Smooth muscle cell (in vitro differentiated cells): ENCODE data around the gene FRMD5. TPM values are rescaled to one million over a fixed set of nuclear protein-coding genes. Genes with fewer than 3 reads are reported as not detected.

ENCODE experiments used
- DNase-seq: peaks from one replicate; lab custom pipeline; 2025; ENCODE audit not compliant: unreplicated experiment; lab: John Stamatoyannopoulos, UW
- H2AFZ ChIP-seq: fragments of 200-600 bp; sonication (generic); 2 replicates; pipeline ENCODE4 v1.6.0; 2016; ENCODE audit warnings: antibody characterized with exemption, low read depth, mild to moderate bottlenecking
- H3F3A ChIP-seq: fragments of 200-600 bp; sonication (generic); 2 replicates; pipeline ENCODE4 v1.6.0; 2017; ENCODE audit warnings: antibody characterized with exemption, low read depth
- H3K27ac ChIP-seq: fragments of 200-600 bp; sonication (generic); 2 replicates; pipeline ENCODE4 v1.5.1; 2016; ENCODE audit warnings: low read depth, mild to moderate bottlenecking
- H3K27me3 ChIP-seq: fragments of 200-600 bp; sonication (generic); 2 replicates; pipeline ENCODE4 v1.6.1; 2016; ENCODE audit warnings: low read depth, mild to moderate bottlenecking
- H3K36me3 ChIP-seq: fragments of 200-600 bp; sonication (generic); 2 replicates; pipeline ENCODE4 v1.5.1; 2016; ENCODE audit warnings: low read depth
- H3K4me1 ChIP-seq: fragments of 200-600 bp; sonication (generic); 2 replicates; pipeline ENCODE4 v1.5.1; 2016; ENCODE audit warnings: low read depth
- H3K4me2 ChIP-seq: fragments of 200-600 bp; sonication (generic); 2 replicates; pipeline ENCODE4 v1.6.0; 2016; ENCODE audit warnings: mild to moderate bottlenecking
- H3K4me3 ChIP-seq: fragments of 200-600 bp; sonication (generic); 2 replicates; pipeline ENCODE4 v1.5.1; 2016; ENCODE audit warnings: mild to moderate bottlenecking
- H3K79me2 ChIP-seq: fragments of 200-600 bp; sonication (generic); 2 replicates; pipeline ENCODE4 v1.6.0; 2016; ENCODE audit warnings: low read depth, mild to moderate bottlenecking
- H3K9ac ChIP-seq: fragments of 200-600 bp; sonication (generic); 2 replicates; pipeline ENCODE4 v1.6.0; 2016; ENCODE audit warnings: low read depth
- H3K9me3 ChIP-seq: fragments of 200-600 bp; sonication (generic); replicated peaks from 2 replicates; pipeline ENCODE4 v1.5.1; 2016; ENCODE audit warnings: low read depth
- H4K20me1 ChIP-seq: fragments of 200-600 bp; sonication (generic); 2 replicates; pipeline ENCODE4 v1.6.0; 2016; ENCODE audit warnings: low read depth
- WGBS: methylation state at CpG from one replicate; pipeline ENCODE4 v1.1.7; 2016; ENCODE audit warnings: low lambda C conversion rate; 5-methylcytosine and 5-hydroxymethylcytosine counted together
- polyA plus RNA-seq: library from polyadenylated mRNA; unstranded; fragments of >200 nt; fragmentation: Nextera tagmentation; extraction: Ambion mirVana; gene quantifications from 2 replicates; pipeline ENCODE4 v1.2.1, GENCODE V29; 2016
- total RNA-seq: library from RNA; depleted of rRNA; stranded (reverse); fragments of >200 nt; gene quantifications from 2 replicates; pipeline ENCODE4 v1.2.3, GENCODE V29; 2014
- TF ChIP-seq, protein P1 (sequence below): fragments of 200-600 bp; sonication (generic); IDR thresholded peaks from 2 replicates; pipeline ENCODE4 v1.5.1; 2017; ENCODE audit warnings: borderline replicate concordance, mild to moderate bottlenecking, antibody characterized with exemption; ENCODE audit not compliant: insufficient read depth, poor library complexity, severe bottlenecking

FRMD5 gene
- total and polyA plus RNA-seq, 2 experiments from 2014 or later = 0.46 to 7.2 TPM

DNA sequence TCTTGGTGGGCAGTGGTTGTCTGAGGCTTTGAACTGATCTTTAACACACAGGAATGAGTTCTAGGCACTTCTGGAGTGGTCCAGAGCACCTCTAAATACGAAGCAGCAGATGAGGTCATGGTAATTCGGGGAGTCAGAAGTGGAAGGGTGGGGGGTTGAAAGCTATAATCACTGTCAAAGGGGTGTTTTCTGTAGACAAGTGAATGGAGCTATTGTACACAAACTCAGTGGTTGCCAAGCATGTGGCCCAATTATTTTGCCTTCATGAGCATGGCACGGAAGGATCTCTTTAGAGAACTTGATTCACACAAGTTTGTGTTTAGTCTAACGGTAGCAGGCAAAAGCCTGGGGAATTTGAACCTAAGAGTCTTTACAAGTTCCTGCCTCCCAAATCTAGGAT, 6.3 kb downstream of the FRMD5 start:
- H3K27me3 ChIP-seq = peaks cover 16% of the 10 kb centered on the region
- H4K20me1 ChIP-seq = peaks cover 5% of the 10 kb centered on the region
- TF ChIP-seq, protein P1, sequence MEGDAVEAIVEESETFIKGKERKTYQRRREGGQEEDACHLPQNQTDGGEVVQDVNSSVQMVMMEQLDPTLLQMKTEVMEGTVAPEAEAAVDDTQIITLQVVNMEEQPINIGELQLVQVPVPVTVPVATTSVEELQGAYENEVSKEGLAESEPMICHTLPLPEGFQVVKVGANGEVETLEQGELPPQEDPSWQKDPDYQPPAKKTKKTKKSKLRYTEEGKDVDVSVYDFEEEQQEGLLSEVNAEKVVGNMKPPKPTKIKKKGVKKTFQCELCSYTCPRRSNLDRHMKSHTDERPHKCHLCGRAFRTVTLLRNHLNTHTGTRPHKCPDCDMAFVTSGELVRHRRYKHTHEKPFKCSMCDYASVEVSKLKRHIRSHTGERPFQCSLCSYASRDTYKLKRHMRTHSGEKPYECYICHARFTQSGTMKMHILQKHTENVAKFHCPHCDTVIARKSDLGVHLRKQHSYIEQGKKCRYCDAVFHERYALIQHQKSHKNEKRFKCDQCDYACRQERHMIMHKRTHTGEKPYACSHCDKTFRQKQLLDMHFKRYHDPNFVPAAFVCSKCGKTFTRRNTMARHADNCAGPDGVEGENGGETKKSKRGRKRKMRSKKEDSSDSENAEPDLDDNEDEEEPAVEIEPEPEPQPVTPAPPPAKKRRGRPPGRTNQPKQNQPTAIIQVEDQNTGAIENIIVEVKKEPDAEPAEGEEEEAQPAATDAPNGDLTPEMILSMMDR = no peak
- 84% methylated on average over 4 of the region's 4 CpGs for WGBS
- H3K9me3 ChIP-seq = no peaks in the 10 kb centered on the region
- H2AFZ ChIP-seq = no peak overlapping the region
- H3K79me2 ChIP-seq = no peaks in the 10 kb centered on the region
- H3K4me1 ChIP-seq = peaks cover 3% of the 10 kb centered on the region
- no peak overlapping the region for H3K9ac ChIP-seq
- no peaks in the 10 kb centered on the region for H3K36me3 ChIP-seq
- no peak overlapping the region for H3K27ac ChIP-seq
- no peak overlapping the region for H3K4me3 ChIP-seq
- H3F3A ChIP-seq = no peaks in the 10 kb centered on the region
- DNase-seq = no peak
- no peak overlapping the region for H3K4me2 ChIP-seq

DNA sequence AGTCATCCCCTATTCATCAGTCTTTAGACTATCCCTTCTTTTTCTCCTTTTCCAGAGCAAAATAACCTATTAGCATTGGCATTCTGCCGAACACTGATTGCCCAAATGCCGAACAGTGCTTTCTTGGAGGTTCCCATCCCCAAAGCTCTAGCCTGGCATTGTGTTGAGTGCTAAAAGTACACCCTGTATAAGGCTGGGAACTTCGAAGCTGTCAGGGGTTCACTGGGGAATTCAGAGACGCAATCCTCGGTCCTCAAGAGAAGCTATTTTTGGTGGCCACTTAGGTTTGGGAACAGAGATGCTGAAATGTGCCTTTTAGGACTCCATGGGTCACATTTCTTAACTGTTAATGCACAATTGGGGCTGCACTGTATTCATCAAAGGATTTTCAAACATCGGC, 8.4 kb downstream of the FRMD5 start:
- Histone ChIP-seq H2AFZ (no peak overlapping the region), H3K4me3 (no peak overlapping the region), H3K27me3 (no peaks in the 10 kb centered on the region), H4K20me1 (no peaks in the 10 kb centered on the region), H3K4me2 (no peak overlapping the region), H3K4me1 (no peaks in the 10 kb centered on the region), H3K36me3 (no peaks in the 10 kb centered on the region), H3K9me3 (no peaks in the 10 kb centered on the region), H3K27ac (no peak overlapping the region), H3F3A (no peaks in the 10 kb centered on the region), H3K79me2 (no peaks in the 10 kb centered on the region), H3K9ac (no peak overlapping the region)
- TF ChIP-seq, protein P1 = no peak
- whole genome bisulfite sequencing = 92% methylated on average over 6 of the region's 6 CpGs
- no peak for DNase-seq

DNA sequence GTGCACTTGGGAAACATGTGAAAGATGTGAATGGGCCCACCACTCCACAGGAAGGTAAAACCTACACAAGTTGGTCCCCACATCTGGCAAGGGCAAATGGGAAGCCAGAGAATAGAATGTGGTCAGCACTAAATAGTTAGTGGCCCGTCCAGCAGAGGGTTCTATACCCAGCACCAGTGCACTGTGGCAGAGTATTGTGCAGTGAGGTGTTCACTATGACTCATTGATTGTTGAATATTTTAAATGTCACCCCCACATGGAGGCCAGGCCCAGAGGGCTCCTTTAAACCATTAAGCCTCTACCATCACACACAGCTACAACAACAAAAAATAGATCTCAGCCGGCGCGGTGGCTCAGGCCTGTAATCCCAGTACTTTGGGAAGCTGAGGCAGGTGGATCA, 11.7 kb downstream of the FRMD5 start:
- TF ChIP-seq, protein P1 = no peak
- Histone ChIP-seq H2AFZ (no peak overlapping the region), H3K4me1 (no peaks in the 10 kb centered on the region), H3K79me2 (no peaks in the 10 kb centered on the region), H3F3A (no peaks in the 10 kb centered on the region), H3K27me3 (no peaks in the 10 kb centered on the region), H3K4me2 (no peak overlapping the region), H3K9ac (no peak overlapping the region), H4K20me1 (no peaks in the 10 kb centered on the region), H3K9me3 (no peaks in the 10 kb centered on the region), H3K36me3 (no peaks in the 10 kb centered on the region), H3K27ac (no peak overlapping the region), H3K4me3 (no peak overlapping the region)
- DNase-seq = no peak
- 95% methylated on average over 4 of the region's 4 CpGs for WGBS

DNA sequence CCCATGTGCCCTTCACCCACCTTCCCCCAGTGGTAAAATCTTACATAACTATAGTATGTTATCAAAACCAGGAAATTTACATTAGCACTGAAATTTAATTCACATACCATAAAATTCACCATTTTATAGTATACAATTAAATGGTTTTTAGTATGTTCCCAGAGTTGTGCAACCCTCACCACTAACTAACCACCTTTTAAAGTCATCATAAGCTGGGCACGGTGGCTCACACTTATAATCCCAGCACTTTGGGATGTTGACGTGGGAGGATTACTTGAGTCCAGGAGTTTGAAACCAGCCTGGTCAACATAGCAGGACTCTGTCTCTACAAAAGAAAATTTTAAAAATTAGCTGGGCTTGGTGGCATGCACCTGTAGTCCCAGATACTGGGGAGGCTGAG, 13.7 kb downstream of the FRMD5 start:
- H3K27me3 ChIP-seq = no peaks in the 10 kb centered on the region
- H3K9me3 ChIP-seq = no peaks in the 10 kb centered on the region
- H3K4me1 ChIP-seq = no peaks in the 10 kb centered on the region
- 70% methylated on average over 2 of the region's 2 CpGs for WGBS
- no peaks in the 10 kb centered on the region for H4K20me1 ChIP-seq
- TF ChIP-seq, protein P1 = no peak
- H3K4me3 ChIP-seq = no peak overlapping the region
- H3K36me3 ChIP-seq = no peaks in the 10 kb centered on the region
- DNase-seq = no peak
- no peaks in the 10 kb centered on the region for H3K79me2 ChIP-seq
- no peaks in the 10 kb centered on the region for H3F3A ChIP-seq
- no peak overlapping the region for H3K27ac ChIP-seq
- H3K4me2 ChIP-seq = no peak overlapping the region
- no peak overlapping the region for H2AFZ ChIP-seq
- H3K9ac ChIP-seq = no peak overlapping the region
